ENCODE measurements around the gene GZF1. TPM values are rescaled to one million over a fixed set of nuclear protein-coding genes. Genes with fewer than 3 reads are reported as not detected.
A peak's percentile ranks its signal among the peaks of the same experiment; 100 is the strongest.

Gene GZF1
- total RNA-seq, 2 donors from 2014 or later: 12.2 to 15.5 TPM

- Histone ChIP-seq H3K4me1 (ENCODE audit: control insufficient read depth, insufficient read depth, low read length) (peaks cover 10% of the 10 kb centered on the region), H3K4me3 (ENCODE audit: low read length) (no peak overlapping the region), H3K27ac (ENCODE audit: low read depth, low read length) (no peak overlapping the region), H3K27me3 (ENCODE audit: control insufficient read depth, insufficient read depth, low read length, poor library complexity, severe bottlenecking) (no peaks in the 10 kb centered on the region), H3K9ac (ENCODE audit: extremely low read depth, low read length, poor library complexity, severe bottlenecking) (no peak overlapping the region), H3K9me3 (ENCODE audit: control insufficient read depth, low read length) (no peaks in the 10 kb centered on the region), H3K36me3 (ENCODE audit: control insufficient read depth, insufficient read depth, low read length) (peaks cover 26% of the 10 kb centered on the region)
- TF ChIP-seq CTCF (conservative IDR thresholded peaks at IDR 0.05): peak; percentile 58
- H3K4me3 Mint-ChIP-seq: peak overlapping the region; percentile 83
- no peaks in the 10 kb centered on the region for H3K27me3 Mint-ChIP-seq (ENCODE audit: insufficient read depth)
- DNase-seq: peak; percentile 85
- 89 to 90% methylated on average over 15 to 27 of the region's 27 CpGs for WGBS, 2 experiments (ENCODE audit: insufficient coverage in 1 of 2, insufficient read length in 1 of 2)
- peaks cover 23% of the 10 kb centered on the region for H3K4me1 Mint-ChIP-seq
- no peaks in the 10 kb centered on the region for H3K9me3 Mint-ChIP-seq
- H3K36me3 Mint-ChIP-seq (ENCODE audit: low read depth): peaks cover 12% of the 10 kb centered on the region
- H3K27ac Mint-ChIP-seq: peak overlapping the region; percentile 61
Measured at GRCh38 chr20:23356203-23356602, 5.8 kb upstream of the GZF1 start.

GRCh38 chr20:23357767-23358562 is 4.0 kb upstream of the GZF1 start:
- peaks cover 20% of the 10 kb centered on the region for H3K4me1 Mint-ChIP-seq
- peaks cover 10% of the 10 kb centered on the region for H3K36me3 Mint-ChIP-seq (ENCODE audit: low read depth)
- WGBS, 2 experiments (ENCODE audit: insufficient coverage in 1 of 2, insufficient read length in 1 of 2): 0% methylated on average over 34 to 71 of the region's 71 CpGs
- Histone ChIP-seq H3K27ac (ENCODE audit: low read depth, low read length) (peak overlapping the region; percentile 82), H3K27me3 (ENCODE audit: control insufficient read depth, insufficient read depth, low read length, poor library complexity, severe bottlenecking) (no peaks in the 10 kb centered on the region), H3K4me3 (ENCODE audit: low read length) (peak overlapping the region; percentile 91), H3K36me3 (ENCODE audit: control insufficient read depth, insufficient read depth, low read length) (peaks cover 26% of the 10 kb centered on the region), H3K9me3 (ENCODE audit: control insufficient read depth, low read length) (no peaks in the 10 kb centered on the region), H3K4me1 (ENCODE audit: control insufficient read depth, insufficient read depth, low read length) (peaks cover 10% of the 10 kb centered on the region), H3K9ac (ENCODE audit: extremely low read depth, low read length, poor library complexity, severe bottlenecking) (peak overlapping the region; percentile 90)
- H3K9me3 Mint-ChIP-seq: no peaks in the 10 kb centered on the region
- H3K27ac Mint-ChIP-seq: peak overlapping the region; percentile 97
- H3K27me3 Mint-ChIP-seq (ENCODE audit: insufficient read depth): no peaks in the 10 kb centered on the region
- TF ChIP-seq CTCF (conservative IDR thresholded peaks at IDR 0.05): peak; percentile 35
- peak overlapping the region; percentile 83 for H3K4me3 Mint-ChIP-seq
- DNase-seq: peak; percentile 100

- H3K4me3 Mint-ChIP-seq: peak overlapping the region; percentile 83
- peak overlapping the region; percentile 74 for H3K27ac Mint-ChIP-seq
- H3K9ac ChIP-seq (ENCODE audit: extremely low read depth, low read length, poor library complexity, severe bottlenecking): no peak overlapping the region
- peaks cover 10% of the 10 kb centered on the region for H3K4me1 ChIP-seq (ENCODE audit: control insufficient read depth, insufficient read depth, low read length)
- no peak overlapping the region for H3K27ac ChIP-seq (ENCODE audit: low read depth, low read length)
- H3K4me1 Mint-ChIP-seq: peaks cover 24% of the 10 kb centered on the region
- H3K9me3 ChIP-seq (ENCODE audit: control insufficient read depth, low read length): no peaks in the 10 kb centered on the region
- TF ChIP-seq CTCF (conservative IDR thresholded peaks at IDR 0.05): no peak
- no peaks in the 10 kb centered on the region for H3K9me3 Mint-ChIP-seq
- no peaks in the 10 kb centered on the region for H3K27me3 Mint-ChIP-seq (ENCODE audit: insufficient read depth)
- DNase-seq: no peak
- peak overlapping the region; percentile 71 for H3K4me3 ChIP-seq (ENCODE audit: low read length)
- peaks cover 10% of the 10 kb centered on the region for H3K36me3 Mint-ChIP-seq (ENCODE audit: low read depth)
- 71 to 77% methylated on average over 5 to 6 of the region's 6 CpGs for WGBS, 2 experiments (ENCODE audit: insufficient coverage in 1 of 2, insufficient read length in 1 of 2)
- H3K36me3 ChIP-seq (ENCODE audit: control insufficient read depth, insufficient read depth, low read length): peaks cover 26% of the 10 kb centered on the region
- H3K27me3 ChIP-seq (ENCODE audit: control insufficient read depth, insufficient read depth, low read length, poor library complexity, severe bottlenecking): no peaks in the 10 kb centered on the region
Measured at GRCh38 chr20:23358563-23358906, 3.4 kb upstream of the GZF1 start.

Data from endodermal cell (in vitro differentiated cells).